Liver (tissue), 9 donors: ENCODE results near the gene PSMD11. TPM values are rescaled to one million over a fixed set of nuclear protein-coding genes. Genes with fewer than 3 reads are reported as not detected.

Experiments
- DNase-seq: peaks from one replicate; pipeline ENCODE4 v3.0.0-alpha.2; 2017; ENCODE audit warnings: low spot score
- H3K27ac ChIP-seq, 2 donors: one replicate each; pipeline ENCODE4 v1.7.0; 2013; ENCODE audit warnings: inconsistent platforms in 2 of 2, low read length in 2 of 2, control low read depth in 1 of 2, low read depth in 1 of 2, mild to moderate bottlenecking in 1 of 2
- H3K27me3 ChIP-seq, 4 donors: one replicate each; pipeline versions ENCODE4 v1.6.1 to v1.7.0; 2013; ENCODE audit warnings: low read length in 3 of 4, inconsistent platforms in 1 of 4, mild to moderate bottlenecking in 1 of 4, moderate library complexity in 1 of 4; ENCODE audit not compliant: control insufficient read depth in 4 of 4, insufficient read depth in 4 of 4
- H3K36me3 ChIP-seq, 4 donors: one replicate each; pipeline versions ENCODE4 v1.6.1 to v1.7.0; 2013; ENCODE audit warnings: low read length in 3 of 4, mild to moderate bottlenecking in 3 of 4, low read depth in 1 of 4, moderate library complexity in 1 of 4; ENCODE audit not compliant: control insufficient read depth in 4 of 4, insufficient read depth in 3 of 4
- H3K4me1 ChIP-seq, 4 donors: one replicate each; pipeline versions ENCODE4 v1.6.1 to v1.7.0; 2013; ENCODE audit warnings: low read length in 3 of 4, mild to moderate bottlenecking in 3 of 4, moderate library complexity in 1 of 4; ENCODE audit not compliant: control insufficient read depth in 4 of 4, insufficient read depth in 4 of 4
- H3K4me3 ChIP-seq, 3 donors: one replicate each; pipeline versions ENCODE4 v1.6.1 to v1.7.0; 2013; ENCODE audit warnings: low read length in 3 of 3, control low read depth in 1 of 3, low read depth in 1 of 3, mild to moderate bottlenecking in 1 of 3
- H3K9ac ChIP-seq, 2 donors: one replicate each; pipeline ENCODE4 v1.7.0; 2013; ENCODE audit warnings: low read length in 2 of 2, mild to moderate bottlenecking in 2 of 2, moderate library complexity in 2 of 2, control low read depth in 1 of 2, low read depth in 1 of 2
- H3K9me3 ChIP-seq, 4 donors: one replicate each; pipeline versions ENCODE4 v1.6.1 to v1.7.0; 2013; ENCODE audit warnings: low read length in 3 of 4; ENCODE audit not compliant: control insufficient read depth in 4 of 4
- EGR1 ChIP-seq, 2 donors: IDR thresholded peaks; 2 replicates each; pipeline ENCODE4 v1.6.1; 2016 to 2018; ENCODE audit warnings: antibody characterized with exemption in 2 of 2, low read depth in 2 of 2
- FOXA1 ChIP-seq: IDR thresholded peaks from 2 replicates; pipeline ENCODE4 v1.6.1; 2016; ENCODE audit warnings: antibody characterized with exemption
- FOXA2 ChIP-seq: IDR thresholded peaks from 2 replicates; pipeline ENCODE4 v1.6.1; 2016; ENCODE audit warnings: antibody characterized with exemption
- GABPA ChIP-seq, 2 donors: IDR thresholded peaks in 1 of 2; conservative IDR thresholded peaks in 1 of 2; 2 replicates each; pipeline ENCODE4 v1.6.1; 2016; ENCODE audit warnings: antibody characterized with exemption in 2 of 2, mild to moderate bottlenecking in 1 of 2, moderate library complexity in 1 of 2
- HNF4A ChIP-seq, 2 donors: conservative IDR thresholded peaks; 2 replicates each; pipeline ENCODE4 v1.6.1; 2016; ENCODE audit warnings: antibody characterized with exemption in 2 of 2, mild to moderate bottlenecking in 2 of 2
- HNF4G ChIP-seq: IDR thresholded peaks from 2 replicates; pipeline ENCODE4 v1.6.1; 2016; ENCODE audit warnings: antibody characterized with exemption
- JUND ChIP-seq, 2 donors: IDR thresholded peaks; 2 replicates each; pipeline ENCODE4 v1.6.1; 2016; ENCODE audit warnings: antibody characterized with exemption in 2 of 2
- NR2F2 ChIP-seq: IDR thresholded peaks from 2 replicates; pipeline ENCODE4 v1.6.1; 2016; ENCODE audit warnings: antibody characterized with exemption
- RAD21 ChIP-seq, 2 donors: IDR thresholded peaks; 2 replicates each; pipeline ENCODE4 v1.6.1; 2016; ENCODE audit warnings: antibody characterized with exemption in 2 of 2, mild to moderate bottlenecking in 2 of 2
- RXRA ChIP-seq, 2 donors: IDR thresholded peaks; 2 replicates each; pipeline ENCODE4 v1.6.1; 2017 to 2018; ENCODE audit warnings: antibody characterized with exemption in 2 of 2, mild to moderate bottlenecking in 1 of 2
- SP1 ChIP-seq: IDR thresholded peaks from 2 replicates; pipeline ENCODE4 v1.6.1; 2018; ENCODE audit warnings: antibody characterized with exemption, mild to moderate bottlenecking
- TAF1 ChIP-seq: conservative IDR thresholded peaks from 2 replicates; pipeline ENCODE4 v1.6.1; 2016; ENCODE audit warnings: antibody characterized with exemption, mild to moderate bottlenecking
- WGBS: extraction: QIAGEN DNeasy Blood & Tissue Kit; methylation state at CpG from one replicate; pipeline ENCODE4 v1.1.7; 2013; 5-methylcytosine and 5-hydroxymethylcytosine counted together
- polyA plus RNA-seq, 2 donors: library from polyadenylated mRNA; stranded (reverse) in 1 of 2; unstranded in 1 of 2; fragments of 200-250 nt in 1 of 2; fragments of >200 nt in 1 of 2; fragmentation: Nextera tagmentation in 1 of 2; extraction: Ambion mirVana in 1 of 2; gene quantifications; one replicate each; pipeline versions ENCODE4 v1.2.1 to v1.2.3, GENCODE V29; 2013 to 2015
- total RNA-seq, 2 donors: library from RNA; depleted of rRNA; stranded (reverse); fragments of >200 nt; gene quantifications; one replicate each; pipeline ENCODE4 v1.2.3, GENCODE V29; 2014
- TF ChIP-seq, protein P1 (sequence below): fragments of 150-350 bp; IDR thresholded peaks from 2 replicates; pipeline ENCODE4 v1.5.1; 2017; ENCODE audit warnings: improper control_type of control experiment, low read depth, low read length; ENCODE audit not compliant: missing input control
- TF ChIP-seq, protein P2 (sequence below): IDR thresholded peaks from 2 replicates; pipeline ENCODE4 v1.6.1; 2016; ENCODE audit warnings: antibody characterized with exemption, mild to moderate bottlenecking
- TF ChIP-seq, protein P3 (sequence below): IDR thresholded peaks from 2 replicates; pipeline ENCODE4 v1.6.1; 2016; ENCODE audit warnings: antibody characterized with exemption
- donor health status: healthy.
- donor health status: healthy.
- donor health status: healthy.
- donor health status: healthy.
- donor health status: healthy.

The PSMD11 gene
- total and polyA plus RNA-seq, 4 donors = 42.1 to 97.4 (median 68.2) TPM

DNA sequence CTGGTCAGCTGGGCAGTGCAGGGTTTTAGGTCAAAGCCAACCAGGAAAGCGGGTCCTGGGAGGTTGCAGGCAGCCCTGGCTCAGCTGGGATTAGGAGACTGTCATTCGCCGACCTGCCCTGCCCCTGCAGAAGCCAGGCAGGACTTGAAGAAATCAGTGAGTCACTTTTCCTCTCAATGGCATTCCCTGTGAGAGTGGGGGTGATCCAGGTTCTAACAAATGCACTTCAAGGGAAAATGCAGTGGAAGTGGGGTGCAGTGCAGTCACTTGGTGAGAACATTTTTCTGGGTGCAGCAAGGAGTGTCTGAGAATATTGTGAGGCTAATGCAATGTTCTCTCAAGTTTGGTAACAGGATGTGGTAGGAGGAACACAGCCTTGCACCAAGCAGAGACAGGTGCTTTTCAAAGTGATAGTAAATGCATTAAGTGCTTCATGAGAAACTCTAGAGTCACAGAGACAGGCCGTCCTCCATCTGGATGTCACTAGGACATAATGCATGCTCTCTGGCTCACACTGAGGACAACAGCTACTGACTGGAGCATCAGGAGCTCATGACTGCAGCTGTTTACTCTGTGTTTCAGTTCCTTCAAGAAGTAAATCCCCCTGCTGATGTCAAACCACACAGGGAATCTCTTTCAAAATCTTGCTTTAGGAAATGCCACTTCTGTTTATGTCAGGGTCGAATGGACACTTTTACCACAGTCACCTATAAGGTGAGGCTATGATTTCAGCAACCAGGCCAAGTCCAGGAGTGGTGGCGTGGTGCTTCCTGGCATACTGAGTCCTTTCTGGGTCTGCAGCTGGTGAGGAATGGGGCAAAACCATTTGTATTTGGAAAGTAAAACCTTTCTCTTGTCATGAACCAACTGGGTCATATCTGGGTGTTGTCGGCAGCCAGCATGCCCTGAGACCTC lies 59.2 kb downstream of the PSMD11 start:
- H3K4me1 ChIP-seq = no peaks in the 10 kb centered on the region
- H3K27me3 ChIP-seq = no peaks in the 10 kb centered on the region
- WGBS = 78% methylated on average over 7 of the region's 7 CpGs
- no peak for DNase-seq
- H3K9me3 ChIP-seq = no peaks in the 10 kb centered on the region
- TF ChIP-seq SP1 (peak; percentile 32), NR2F2 (no peak)
- H3K27ac ChIP-seq = peak overlapping the region; percentile 17 to 53
- H3K36me3 ChIP-seq = no peaks in the 10 kb centered on the region
- H3K9ac ChIP-seq = no peak overlapping the region
- H3K4me3 ChIP-seq = no peak overlapping the region

DNA sequence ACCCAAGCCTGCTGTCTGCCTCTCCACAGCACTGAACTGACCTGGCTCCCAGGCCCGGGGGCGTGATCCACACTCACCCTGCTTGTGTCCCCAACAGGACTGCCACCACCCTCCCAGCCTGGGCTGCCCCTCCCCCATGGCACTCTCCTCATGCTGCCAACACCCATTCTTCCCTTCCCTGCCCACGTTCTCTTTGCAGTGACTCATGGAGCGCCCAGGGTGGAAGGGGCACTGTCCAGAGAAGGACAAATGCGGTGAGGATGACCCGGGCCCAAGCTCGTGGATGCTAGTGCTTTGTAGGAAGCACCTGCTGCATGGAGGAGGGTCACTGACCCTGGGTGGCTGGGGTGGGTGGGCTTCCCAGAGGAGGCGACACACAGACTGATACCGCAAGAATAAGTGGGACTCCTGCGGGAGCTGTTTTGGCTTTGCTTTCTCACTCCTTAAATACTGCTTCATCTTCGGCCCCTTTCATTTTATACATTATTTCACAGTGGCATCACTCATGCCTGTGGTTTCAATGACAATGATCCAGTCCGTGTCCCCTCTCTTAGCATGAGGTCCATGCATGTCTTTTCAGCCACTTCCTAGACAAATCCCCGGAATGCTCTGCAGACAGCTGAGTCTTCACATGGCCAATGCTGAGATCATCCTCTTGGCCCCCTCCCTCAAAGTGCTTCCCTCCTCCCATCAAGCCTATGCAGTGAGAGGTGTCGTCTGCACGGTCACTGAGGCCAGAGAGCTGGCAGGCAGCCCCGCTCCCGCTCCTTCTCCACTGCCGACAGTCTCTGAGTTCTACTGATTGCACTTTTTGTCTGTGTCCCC lies 60.1 kb downstream of the PSMD11 start:
- Histone ChIP-seq H3K4me3 (no peak overlapping the region), H3K27ac (peak overlapping the region; percentile 17 to 53), H3K4me1 (no peaks in the 10 kb centered on the region), H3K27me3 (no peaks in the 10 kb centered on the region), H3K9me3 (no peaks in the 10 kb centered on the region), H3K9ac (no peak overlapping the region), H3K36me3 (no peaks in the 10 kb centered on the region)
- no peak for DNase-seq
- TF ChIP-seq RXRA (IDR thresholded peaks at IDR 0.05) (no peak), RAD21 (IDR thresholded peaks at IDR 0.05) (no peak), SP1 (no peak), HNF4A (conservative IDR thresholded peaks at IDR 0.05) (no peak), FOXA1 (no peak), EGR1 (IDR thresholded peaks at IDR 0.05; ENCODE audit: low read depth in 2 of 2) (no peak), FOXA2 (no peak), GABPA (IDR thresholded peaks at IDR 0.05 in 1 of 2, conservative IDR thresholded peaks at IDR 0.05 in 1 of 2) (no peak), HNF4G (no peak), NR2F2 (no peak), JUND (IDR thresholded peaks at IDR 0.05) (no peak), TAF1 (no peak)
- TF ChIP-seq, protein P1, sequence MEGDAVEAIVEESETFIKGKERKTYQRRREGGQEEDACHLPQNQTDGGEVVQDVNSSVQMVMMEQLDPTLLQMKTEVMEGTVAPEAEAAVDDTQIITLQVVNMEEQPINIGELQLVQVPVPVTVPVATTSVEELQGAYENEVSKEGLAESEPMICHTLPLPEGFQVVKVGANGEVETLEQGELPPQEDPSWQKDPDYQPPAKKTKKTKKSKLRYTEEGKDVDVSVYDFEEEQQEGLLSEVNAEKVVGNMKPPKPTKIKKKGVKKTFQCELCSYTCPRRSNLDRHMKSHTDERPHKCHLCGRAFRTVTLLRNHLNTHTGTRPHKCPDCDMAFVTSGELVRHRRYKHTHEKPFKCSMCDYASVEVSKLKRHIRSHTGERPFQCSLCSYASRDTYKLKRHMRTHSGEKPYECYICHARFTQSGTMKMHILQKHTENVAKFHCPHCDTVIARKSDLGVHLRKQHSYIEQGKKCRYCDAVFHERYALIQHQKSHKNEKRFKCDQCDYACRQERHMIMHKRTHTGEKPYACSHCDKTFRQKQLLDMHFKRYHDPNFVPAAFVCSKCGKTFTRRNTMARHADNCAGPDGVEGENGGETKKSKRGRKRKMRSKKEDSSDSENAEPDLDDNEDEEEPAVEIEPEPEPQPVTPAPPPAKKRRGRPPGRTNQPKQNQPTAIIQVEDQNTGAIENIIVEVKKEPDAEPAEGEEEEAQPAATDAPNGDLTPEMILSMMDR = no peak
- TF ChIP-seq, protein P2, sequence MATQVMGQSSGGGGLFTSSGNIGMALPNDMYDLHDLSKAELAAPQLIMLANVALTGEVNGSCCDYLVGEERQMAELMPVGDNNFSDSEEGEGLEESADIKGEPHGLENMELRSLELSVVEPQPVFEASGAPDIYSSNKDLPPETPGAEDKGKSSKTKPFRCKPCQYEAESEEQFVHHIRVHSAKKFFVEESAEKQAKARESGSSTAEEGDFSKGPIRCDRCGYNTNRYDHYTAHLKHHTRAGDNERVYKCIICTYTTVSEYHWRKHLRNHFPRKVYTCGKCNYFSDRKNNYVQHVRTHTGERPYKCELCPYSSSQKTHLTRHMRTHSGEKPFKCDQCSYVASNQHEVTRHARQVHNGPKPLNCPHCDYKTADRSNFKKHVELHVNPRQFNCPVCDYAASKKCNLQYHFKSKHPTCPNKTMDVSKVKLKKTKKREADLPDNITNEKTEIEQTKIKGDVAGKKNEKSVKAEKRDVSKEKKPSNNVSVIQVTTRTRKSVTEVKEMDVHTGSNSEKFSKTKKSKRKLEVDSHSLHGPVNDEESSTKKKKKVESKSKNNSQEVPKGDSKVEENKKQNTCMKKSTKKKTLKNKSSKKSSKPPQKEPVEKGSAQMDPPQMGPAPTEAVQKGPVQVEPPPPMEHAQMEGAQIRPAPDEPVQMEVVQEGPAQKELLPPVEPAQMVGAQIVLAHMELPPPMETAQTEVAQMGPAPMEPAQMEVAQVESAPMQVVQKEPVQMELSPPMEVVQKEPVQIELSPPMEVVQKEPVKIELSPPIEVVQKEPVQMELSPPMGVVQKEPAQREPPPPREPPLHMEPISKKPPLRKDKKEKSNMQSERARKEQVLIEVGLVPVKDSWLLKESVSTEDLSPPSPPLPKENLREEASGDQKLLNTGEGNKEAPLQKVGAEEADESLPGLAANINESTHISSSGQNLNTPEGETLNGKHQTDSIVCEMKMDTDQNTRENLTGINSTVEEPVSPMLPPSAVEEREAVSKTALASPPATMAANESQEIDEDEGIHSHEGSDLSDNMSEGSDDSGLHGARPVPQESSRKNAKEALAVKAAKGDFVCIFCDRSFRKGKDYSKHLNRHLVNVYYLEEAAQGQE = no peak
- TF ChIP-seq, protein P3, sequence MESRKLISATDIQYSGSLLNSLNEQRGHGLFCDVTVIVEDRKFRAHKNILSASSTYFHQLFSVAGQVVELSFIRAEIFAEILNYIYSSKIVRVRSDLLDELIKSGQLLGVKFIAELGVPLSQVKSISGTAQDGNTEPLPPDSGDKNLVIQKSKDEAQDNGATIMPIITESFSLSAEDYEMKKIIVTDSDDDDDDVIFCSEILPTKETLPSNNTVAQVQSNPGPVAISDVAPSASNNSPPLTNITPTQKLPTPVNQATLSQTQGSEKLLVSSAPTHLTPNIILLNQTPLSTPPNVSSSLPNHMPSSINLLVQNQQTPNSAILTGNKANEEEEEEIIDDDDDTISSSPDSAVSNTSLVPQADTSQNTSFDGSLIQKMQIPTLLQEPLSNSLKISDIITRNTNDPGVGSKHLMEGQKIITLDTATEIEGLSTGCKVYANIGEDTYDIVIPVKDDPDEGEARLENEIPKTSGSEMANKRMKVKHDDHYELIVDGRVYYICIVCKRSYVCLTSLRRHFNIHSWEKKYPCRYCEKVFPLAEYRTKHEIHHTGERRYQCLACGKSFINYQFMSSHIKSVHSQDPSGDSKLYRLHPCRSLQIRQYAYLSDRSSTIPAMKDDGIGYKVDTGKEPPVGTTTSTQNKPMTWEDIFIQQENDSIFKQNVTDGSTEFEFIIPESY = no peak
- 90% methylated on average over 18 of the region's 18 CpGs for WGBS
